Chondrocyte (in vitro differentiated cells): ENCODE results near the gene SLC7A10. TPM values are rescaled to one million over a fixed set of nuclear protein-coding genes. Genes with fewer than 3 reads are reported as not detected.

ENCODE experiments used
- DNase-seq: peaks from one replicate; pipeline ENCODE4 v3.0.0; 2021; ENCODE audit warnings: mixed read lengths, low spot score
- H3K27ac Mint-ChIP-seq: one replicate; pipeline ENCODE4 v1.8.0; 2021; ENCODE audit warnings: mild to moderate bottlenecking, moderate library complexity, mixed read lengths; ENCODE audit not compliant: unreplicated experiment
- H3K27me3 Mint-ChIP-seq: 2 replicates; pipeline ENCODE4 v1.8.0; 2021; ENCODE audit warnings: low read depth, mixed read lengths
- H3K36me3 Mint-ChIP-seq: 2 replicates; pipeline ENCODE4 v1.8.0; 2021; ENCODE audit warnings: low read depth, mixed read lengths
- H3K4me1 Mint-ChIP-seq: 2 replicates; pipeline ENCODE4 v1.8.0; 2021; ENCODE audit warnings: low read depth, mild to moderate bottlenecking, mixed read lengths
- H3K4me3 Mint-ChIP-seq: one replicate; pipeline ENCODE4 v1.8.0; 2021; ENCODE audit warnings: mild to moderate bottlenecking, moderate library complexity, mixed read lengths; ENCODE audit not compliant: unreplicated experiment
- H3K9me3 Mint-ChIP-seq: 2 replicates; pipeline ENCODE4 v1.8.0; 2021; ENCODE audit warnings: low read depth, mixed read lengths
- total RNA-seq: library from RNA; stranded (reverse); gene quantifications from 3 replicates; pipeline ENCODE4 v1.2.1, GENCODE V29; 2021
- TF ChIP-seq, protein P1 (sequence below): fragments of 200-600 bp; sonication (generic); IDR thresholded peaks from 2 replicates; pipeline ENCODE4 v1.5.0; 2021; ENCODE audit warnings: antibody characterized with exemption, mild to moderate bottlenecking, moderate library complexity

The SLC7A10 gene
- total RNA-seq, 1 donor from 2014 or later = not detected

DNA sequence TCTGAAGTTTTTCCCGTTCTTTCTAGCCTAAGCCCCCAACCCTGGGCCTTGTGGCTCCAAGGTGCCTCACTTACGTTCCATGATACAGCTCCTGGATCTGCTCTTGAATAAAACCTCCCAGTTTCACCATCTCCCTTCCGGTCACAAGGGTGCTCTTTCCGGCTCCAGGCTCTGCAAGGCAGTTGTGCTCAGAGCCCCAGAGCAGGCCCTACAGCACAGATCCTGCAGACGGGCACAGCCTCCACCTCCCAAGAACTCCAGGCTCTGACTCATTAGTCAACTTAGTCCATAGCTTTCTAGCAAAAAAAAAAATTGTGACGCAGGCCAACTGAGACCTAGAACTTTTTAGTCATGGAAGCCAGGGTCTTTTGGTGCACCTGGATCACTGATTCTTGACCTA lies 33.9 kb upstream of the SLC7A10 start:
- Mint-ChIP-seq H3K27me3 (peaks cover 9% of the 10 kb centered on the region), H3K4me3 (no peak overlapping the region), H3K9me3 (peaks cover 7% of the 10 kb centered on the region), H3K4me1 (no peaks in the 10 kb centered on the region), H3K27ac (no peak overlapping the region), H3K36me3 (peaks cover 3% of the 10 kb centered on the region)
- TF ChIP-seq, protein P1, sequence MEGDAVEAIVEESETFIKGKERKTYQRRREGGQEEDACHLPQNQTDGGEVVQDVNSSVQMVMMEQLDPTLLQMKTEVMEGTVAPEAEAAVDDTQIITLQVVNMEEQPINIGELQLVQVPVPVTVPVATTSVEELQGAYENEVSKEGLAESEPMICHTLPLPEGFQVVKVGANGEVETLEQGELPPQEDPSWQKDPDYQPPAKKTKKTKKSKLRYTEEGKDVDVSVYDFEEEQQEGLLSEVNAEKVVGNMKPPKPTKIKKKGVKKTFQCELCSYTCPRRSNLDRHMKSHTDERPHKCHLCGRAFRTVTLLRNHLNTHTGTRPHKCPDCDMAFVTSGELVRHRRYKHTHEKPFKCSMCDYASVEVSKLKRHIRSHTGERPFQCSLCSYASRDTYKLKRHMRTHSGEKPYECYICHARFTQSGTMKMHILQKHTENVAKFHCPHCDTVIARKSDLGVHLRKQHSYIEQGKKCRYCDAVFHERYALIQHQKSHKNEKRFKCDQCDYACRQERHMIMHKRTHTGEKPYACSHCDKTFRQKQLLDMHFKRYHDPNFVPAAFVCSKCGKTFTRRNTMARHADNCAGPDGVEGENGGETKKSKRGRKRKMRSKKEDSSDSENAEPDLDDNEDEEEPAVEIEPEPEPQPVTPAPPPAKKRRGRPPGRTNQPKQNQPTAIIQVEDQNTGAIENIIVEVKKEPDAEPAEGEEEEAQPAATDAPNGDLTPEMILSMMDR = no peak
- no peak for DNase-seq

GRCh38 chr19:33257828-33258227 lies 32.2 kb upstream of the SLC7A10 start:
- Mint-ChIP-seq H3K36me3 (peaks cover 3% of the 10 kb centered on the region), H3K4me3 (no peak overlapping the region), H3K9me3 (peaks cover 7% of the 10 kb centered on the region), H3K27me3 (peaks cover 8% of the 10 kb centered on the region), H3K27ac (no peak overlapping the region), H3K4me1 (no peaks in the 10 kb centered on the region)
- no peak for DNase-seq
- TF ChIP-seq, protein P1 = no peak

DNA sequence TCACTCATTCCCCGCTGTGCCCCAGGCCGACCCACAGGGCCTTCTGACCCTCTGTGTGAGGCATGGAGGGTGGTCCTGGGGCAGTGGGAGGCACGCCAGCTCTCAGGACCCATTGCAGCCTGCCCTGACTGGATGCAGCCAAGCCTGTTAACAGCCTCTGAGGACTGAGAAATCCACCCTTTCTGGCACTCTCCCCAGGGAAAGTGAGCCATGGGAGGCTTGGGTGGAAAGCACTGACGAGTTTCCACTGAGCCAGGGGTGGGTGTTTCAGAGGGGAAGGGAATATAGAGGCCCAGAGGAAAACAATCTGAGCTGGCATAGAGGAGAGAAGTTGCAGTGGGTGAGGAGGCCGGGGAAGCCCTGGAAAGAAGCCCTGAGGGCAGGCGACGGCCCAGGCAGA lies 30.6 kb upstream of the SLC7A10 start:
- no peak overlapping the region for H3K4me3 Mint-ChIP-seq

GRCh38 chr19:33255781-33256180 lies 30.1 kb upstream of the SLC7A10 start:
- TF ChIP-seq, protein P1 = no peak
- Mint-ChIP-seq H3K9me3 (peaks cover 7% of the 10 kb centered on the region), H3K4me1 (no peaks in the 10 kb centered on the region), H3K36me3 (peaks cover 3% of the 10 kb centered on the region), H3K4me3 (no peak overlapping the region), H3K27me3 (peaks cover 8% of the 10 kb centered on the region), H3K27ac (no peak overlapping the region)
- no peak for DNase-seq

More for the DNA sequence above, 30.6 kb upstream of the SLC7A10 start:
- no peak for DNase-seq
- H3K27me3 Mint-ChIP-seq = peaks cover 8% of the 10 kb centered on the region
- no peaks in the 10 kb centered on the region for H3K4me1 Mint-ChIP-seq
- peaks cover 3% of the 10 kb centered on the region for H3K36me3 Mint-ChIP-seq
- TF ChIP-seq, protein P1 = no peak
- no peak overlapping the region for H3K27ac Mint-ChIP-seq
- peaks cover 7% of the 10 kb centered on the region for H3K9me3 Mint-ChIP-seq

- Mint-ChIP-seq H3K4me3 (no peak overlapping the region), H3K9me3 (peaks cover 7% of the 10 kb centered on the region), H3K27me3 (peaks cover 7% of the 10 kb centered on the region), H3K4me1 (no peaks in the 10 kb centered on the region), H3K27ac (no peak overlapping the region), H3K36me3 (peaks cover 3% of the 10 kb centered on the region)
- no peak for DNase-seq
- TF ChIP-seq, protein P1 = no peak
Measured at GRCh38 chr19:33254245-33254824, 28.7 kb upstream of the SLC7A10 start.
